Glomerular visceral epithelial cell (primary cell): ENCODE results near the gene HK2.
"Not testable (repeated sequence)": the region's sequence is repeated elsewhere in the genome, so short reads cannot be mapped to it uniquely, and the experiment has no call there.

ENCODE experiments used
- DNase-seq: peaks from one replicate; pipeline ENCODE4 v3.0.0-alpha.2; 2016; ENCODE audit errors: extremely low spot score

Gene HK2

DNA sequence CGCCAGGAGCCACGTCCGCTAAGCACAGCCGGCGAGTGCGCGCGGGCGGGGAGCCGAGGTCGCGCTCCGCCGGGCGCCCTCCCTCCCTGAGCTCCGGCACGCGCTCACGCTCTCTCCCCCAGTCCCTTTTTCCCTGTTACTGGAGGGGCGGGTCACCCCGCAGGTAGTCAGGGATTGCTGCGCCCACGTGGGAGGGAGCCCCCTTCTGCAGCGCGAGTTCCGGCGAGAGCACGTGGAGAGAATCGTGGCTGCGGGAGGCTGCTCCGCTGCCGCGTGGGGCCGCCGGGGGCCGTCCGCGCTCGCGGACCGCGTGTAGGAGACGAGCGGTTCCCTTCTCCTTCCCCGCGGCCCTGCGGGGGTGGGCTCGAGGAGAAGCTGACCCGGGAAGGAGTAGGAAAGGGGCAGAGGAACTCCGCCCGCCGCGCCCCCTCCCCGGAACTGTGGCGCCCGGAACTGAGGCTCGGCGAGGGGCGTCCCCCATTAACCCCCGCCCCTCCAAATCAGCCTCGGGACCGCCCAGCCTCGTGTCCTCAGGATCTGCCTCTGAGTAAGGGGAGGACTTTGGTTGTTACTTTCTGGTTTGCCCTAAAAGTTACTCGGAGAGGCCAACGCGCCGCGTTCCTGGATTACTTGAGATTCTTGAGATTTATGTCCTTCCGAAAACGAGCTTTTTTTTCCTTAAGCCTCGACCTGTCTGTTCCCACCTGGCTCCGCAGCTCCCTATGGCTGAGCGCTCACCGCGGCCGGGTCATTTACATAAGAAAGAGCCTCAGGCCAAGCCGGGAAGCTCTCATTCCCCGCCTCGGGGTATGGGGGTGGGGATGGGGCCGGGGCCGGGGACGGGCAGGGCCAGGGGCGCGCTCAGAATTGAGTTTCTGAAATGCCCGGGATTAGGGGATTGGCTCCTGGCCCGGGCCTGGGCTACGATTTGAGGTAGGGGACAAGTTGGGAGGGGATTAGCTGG, 1.1 kb downstream of the HK2 start:
- peak; percentile 49 for DNase-seq

- DNase-seq: peak; percentile 32
These were observed 2.1 kb downstream of the HK2 start for GRCh38 chr2:74835831-74836674.

GRCh38 chr2:74836675-74837401, 2.9 kb downstream of the HK2 start:
- DNase-seq: no peak

DNA sequence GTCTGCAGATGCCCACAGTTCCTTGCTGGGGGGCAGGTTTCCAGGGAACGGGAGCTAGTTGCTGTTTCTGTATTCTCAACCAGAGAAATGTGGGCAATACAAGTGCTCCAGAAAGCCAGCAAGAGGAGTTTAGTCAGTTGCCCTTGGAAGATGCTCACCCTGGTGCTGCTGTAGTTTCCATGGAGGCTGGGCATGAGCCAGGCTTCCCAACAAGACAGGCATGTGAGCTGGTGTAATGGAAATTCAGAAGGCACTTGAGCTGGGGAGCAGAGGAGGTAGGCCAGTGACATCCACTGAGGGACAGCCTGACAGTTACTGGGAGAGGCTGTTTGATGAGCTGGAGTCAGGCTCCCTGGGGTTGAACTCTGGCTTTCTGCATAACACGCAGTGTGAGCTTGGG, 7.7 kb downstream of the HK2 start:
- no peak for DNase-seq

DNA sequence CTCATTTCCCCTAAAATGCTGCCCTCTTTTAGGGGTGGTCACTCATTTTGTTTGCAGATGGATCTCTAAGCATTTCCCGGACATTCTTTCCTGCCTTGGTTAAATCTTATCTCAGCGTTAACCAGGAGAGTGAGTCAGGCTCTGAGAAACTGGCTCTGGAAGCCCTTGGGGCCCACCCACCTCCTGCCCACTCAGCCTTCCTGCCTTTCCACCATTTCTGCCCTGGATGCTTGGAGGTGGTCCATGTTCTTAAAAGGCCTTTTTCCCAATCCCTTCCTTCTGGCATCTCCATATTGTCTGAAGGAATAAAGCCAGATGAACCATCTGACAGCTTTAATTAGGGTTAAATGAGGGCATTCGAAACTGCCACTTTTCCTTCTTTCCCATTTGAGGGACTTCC, 9.5 kb downstream of the HK2 start:
- DNase-seq: peak; percentile 46

DNA sequence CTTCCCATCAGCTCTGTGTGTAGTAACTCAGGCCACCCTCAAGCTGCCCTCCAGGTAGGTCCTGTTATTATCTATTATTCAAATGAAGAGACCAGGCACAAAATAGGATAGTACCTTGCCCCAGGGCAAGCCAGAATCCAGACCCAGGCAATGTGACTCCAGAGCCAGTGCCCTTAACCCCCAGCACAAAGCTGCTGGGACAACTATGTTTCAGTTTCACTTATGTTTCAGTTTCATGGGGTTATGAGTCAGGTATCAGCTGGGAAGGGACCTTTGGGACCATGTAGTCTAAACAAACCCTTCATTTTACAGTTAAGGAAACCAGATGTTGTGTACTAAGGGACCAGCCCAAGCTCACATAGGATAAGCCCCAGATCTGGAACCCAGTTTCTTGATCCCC, 10.0 kb downstream of the HK2 start:
- DNase-seq: peak; percentile 40

GRCh38 chr2:74844752-74845151, 10.8 kb downstream of the HK2 start:
- DNase-seq: no peak

GRCh38 chr2:74845217-74845751, 11.4 kb downstream of the HK2 start:
- DNase-seq: peak; percentile 83

GRCh38 chr2:74845991-74846390, 12.1 kb downstream of the HK2 start:
- DNase-seq: no peak

DNA sequence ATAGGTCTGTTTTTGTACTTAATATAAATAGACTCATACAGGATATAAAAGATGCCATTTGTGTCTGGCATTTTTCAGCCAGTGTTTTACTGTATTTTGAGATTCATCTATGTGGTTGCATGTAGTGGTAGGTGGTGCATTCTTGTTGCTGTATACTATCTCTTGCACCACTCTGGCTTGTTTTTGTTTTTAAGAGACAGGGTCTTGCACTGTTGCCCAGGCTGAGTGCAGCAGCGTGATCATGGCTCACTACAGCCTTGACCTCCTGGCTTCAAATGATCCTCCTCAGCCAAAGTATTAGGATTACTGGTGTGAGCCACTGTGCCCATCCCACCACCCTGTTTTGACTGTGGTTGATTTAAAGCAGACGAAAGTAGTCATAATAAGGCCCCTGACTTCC, 12.6 kb downstream of the HK2 start:
- no peak for DNase-seq

- no peak for DNase-seq
These were observed 13.3 kb downstream of the HK2 start for GRCh38 chr2:74847070-74847858.

- no peak for DNase-seq
These were observed 15.4 kb downstream of the HK2 start for GRCh38 chr2:74849228-74849892.

- DNase-seq: no peak
These were observed 16.7 kb downstream of the HK2 start for GRCh38 chr2:74850496-74851190.

GRCh38 chr2:74851191-74851566, 17.3 kb downstream of the HK2 start:
- DNase-seq: peak; percentile 29

DNA sequence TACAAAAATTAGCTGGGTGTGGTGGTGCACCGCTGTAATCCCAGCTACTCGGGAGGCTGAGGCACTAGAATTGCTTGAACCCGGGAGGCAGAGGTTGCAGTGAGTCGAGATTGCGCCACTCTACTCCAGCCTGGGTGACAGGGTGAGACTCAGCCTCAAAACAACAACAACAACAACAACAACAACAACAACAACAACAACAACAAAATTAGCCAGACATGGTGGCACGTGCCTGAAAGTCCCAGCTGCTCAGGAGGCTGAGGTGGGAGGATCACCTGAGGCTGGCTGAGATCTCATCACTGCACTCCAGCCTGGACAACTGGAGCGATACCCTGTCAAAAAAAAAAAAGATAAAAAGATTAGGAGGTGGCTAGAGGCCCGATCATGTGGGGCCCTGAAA, 19.4 kb downstream of the HK2 start:
- DNase-seq: not testable (repeated sequence)

DNA sequence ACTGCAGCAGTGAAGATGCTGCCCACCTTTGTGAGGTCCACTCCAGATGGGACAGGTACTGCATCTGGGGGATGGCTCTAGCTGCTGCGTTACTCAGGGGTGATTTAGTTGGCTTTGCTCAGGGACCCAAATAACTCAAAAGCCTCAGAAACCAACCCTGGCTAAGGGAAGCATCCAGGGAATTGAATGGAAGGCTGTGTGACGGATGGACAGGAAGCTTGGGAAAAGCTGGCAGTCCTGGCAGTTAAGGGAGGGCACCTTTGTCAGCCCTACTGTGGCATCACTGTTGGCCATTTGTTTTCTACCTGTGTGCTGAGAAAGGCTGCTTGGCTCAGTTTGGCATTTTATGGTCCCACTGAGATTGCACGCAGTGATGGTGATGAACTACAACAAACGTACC, 20.5 kb downstream of the HK2 start:
- no peak for DNase-seq

- DNase-seq: not testable (repeated sequence)
These were observed 21.3 kb downstream of the HK2 start for GRCh38 chr2:74855114-74855707.

DNA sequence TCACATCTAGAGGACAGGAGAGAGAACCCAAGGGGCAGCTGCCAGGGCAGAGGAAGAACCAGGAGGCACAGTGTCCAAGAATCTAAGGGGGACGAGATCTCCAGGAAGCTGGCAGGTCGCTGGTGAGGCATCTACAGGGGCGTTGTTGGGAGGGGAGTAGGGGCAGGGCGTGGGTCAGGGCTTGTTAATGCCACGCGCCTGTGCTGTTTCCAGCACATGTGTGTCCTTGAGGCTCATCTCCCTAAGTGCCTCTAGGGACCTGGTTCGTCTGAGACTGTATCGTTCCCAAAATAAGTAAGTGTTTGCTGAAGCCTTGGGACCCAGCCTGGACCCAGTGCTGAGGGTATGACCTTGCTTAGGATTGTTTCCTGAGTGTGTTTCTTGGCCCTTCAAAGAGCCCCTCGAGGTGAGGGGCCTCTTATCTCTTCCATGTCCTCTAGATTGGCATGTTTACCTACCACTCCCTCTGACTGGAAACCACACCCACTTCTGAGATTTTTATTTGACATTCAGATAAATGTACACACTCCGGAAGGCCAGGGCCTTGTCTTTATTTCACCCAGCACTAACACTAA, 22.2 kb downstream of the HK2 start:
- DNase-seq: no peak

DNA sequence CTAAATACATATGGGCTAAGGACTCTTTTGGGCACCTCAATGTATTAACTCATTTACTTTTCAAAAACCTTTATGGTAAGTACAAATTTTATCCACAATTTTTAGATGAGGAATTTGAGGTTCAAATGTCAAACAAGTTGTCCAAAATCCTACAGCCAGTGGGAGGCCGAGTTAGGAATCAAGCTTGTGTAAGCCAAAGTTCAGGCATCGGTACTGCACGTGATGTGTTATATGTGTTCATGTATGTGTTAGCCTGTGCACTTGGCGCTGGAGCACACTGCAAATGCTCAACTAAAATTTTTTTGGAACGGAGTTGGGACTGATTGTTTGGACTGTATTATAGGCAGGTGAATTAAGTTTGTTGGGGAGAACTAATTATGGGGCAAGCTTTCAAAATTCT, 22.7 kb downstream of the HK2 start:
- DNase-seq: no peak
